Astrocyte (in vitro differentiated cells and primary cell): Measurements from ENCODE around the gene HEXIM2.

ENCODE experiments used
- EZH2 ChIP-seq: IDR thresholded peaks from 2 replicates; pipeline ENCODE4 v1.6.1; 2012; ENCODE audit warnings: mild to moderate bottlenecking, low read length, inconsistent platforms; ENCODE audit not compliant: insufficient read depth
- TF ChIP-seq, protein P1 (sequence below): IDR thresholded peaks from 2 replicates; pipeline ENCODE4 v1.5.1; 2011; ENCODE audit warnings: low read depth, mild to moderate bottlenecking, inconsistent platforms, low read length, moderate library complexity; ENCODE audit not compliant: insufficient read depth

- TF ChIP-seq, protein P1, sequence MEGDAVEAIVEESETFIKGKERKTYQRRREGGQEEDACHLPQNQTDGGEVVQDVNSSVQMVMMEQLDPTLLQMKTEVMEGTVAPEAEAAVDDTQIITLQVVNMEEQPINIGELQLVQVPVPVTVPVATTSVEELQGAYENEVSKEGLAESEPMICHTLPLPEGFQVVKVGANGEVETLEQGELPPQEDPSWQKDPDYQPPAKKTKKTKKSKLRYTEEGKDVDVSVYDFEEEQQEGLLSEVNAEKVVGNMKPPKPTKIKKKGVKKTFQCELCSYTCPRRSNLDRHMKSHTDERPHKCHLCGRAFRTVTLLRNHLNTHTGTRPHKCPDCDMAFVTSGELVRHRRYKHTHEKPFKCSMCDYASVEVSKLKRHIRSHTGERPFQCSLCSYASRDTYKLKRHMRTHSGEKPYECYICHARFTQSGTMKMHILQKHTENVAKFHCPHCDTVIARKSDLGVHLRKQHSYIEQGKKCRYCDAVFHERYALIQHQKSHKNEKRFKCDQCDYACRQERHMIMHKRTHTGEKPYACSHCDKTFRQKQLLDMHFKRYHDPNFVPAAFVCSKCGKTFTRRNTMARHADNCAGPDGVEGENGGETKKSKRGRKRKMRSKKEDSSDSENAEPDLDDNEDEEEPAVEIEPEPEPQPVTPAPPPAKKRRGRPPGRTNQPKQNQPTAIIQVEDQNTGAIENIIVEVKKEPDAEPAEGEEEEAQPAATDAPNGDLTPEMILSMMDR: no peak
- TF ChIP-seq EZH2: no peak
These were observed 22.1 kb upstream of the HEXIM2 start for GRCh38 chr17:45139533-45139920.
